ENCODE data around the gene LEAP2. TPM values are rescaled to one million over a fixed set of nuclear protein-coding genes. Genes with fewer than 3 reads are reported as not detected.

The LEAP2 gene
- total and polyA plus RNA-seq, 7 experiments from 2014 or later: 0.70 to 9.9 (median 2.2) TPM

GRCh38 chr5:132871459-132872284, 1.8 kb upstream of the LEAP2 start:
- H3K9me3 ChIP-seq (ENCODE audit: control insufficient read depth in 2 of 3, low read length in 3 of 3): no peaks in the 10 kb centered on the region
- intact Hi-C loops (cut with micrococcal nuclease): no loop called here
- H3K27ac ChIP-seq (ENCODE audit: low read depth, low read length): no peak overlapping the region
- no peaks in the 10 kb centered on the region for H3K27me3 ChIP-seq (ENCODE audit: control insufficient read depth in 2 of 2, insufficient read depth in 2 of 2, low read length in 2 of 2)
- no peaks in the 10 kb centered on the region for H3K27me3 Mint-ChIP-seq
- H3K36me3 Mint-ChIP-seq: peaks cover 0 to 11% (median 3%) of the 10 kb centered on the region in 5 donors
- peak overlapping the region in 3 of 9 donors; percentile 23 to 81 (median 54) for H3K27ac Mint-ChIP-seq
- no peak overlapping the region for H3K4me3 Mint-ChIP-seq
- CTCF ChIA-PET: no interaction called here
- H3K4me1 ChIP-seq (ENCODE audit: control insufficient read depth in 2 of 2, insufficient read depth in 2 of 2, low read length in 2 of 2): peaks cover 0 to 6% of the 10 kb centered on the region in 2 donors
- H3K4me1 Mint-ChIP-seq: peaks cover 8 to 20% (median 12%) of the 10 kb centered on the region in 7 donors
- H3K4me3 ChIP-seq (ENCODE audit: low read length): no peak overlapping the region
- no peaks in the 10 kb centered on the region for H3K9me3 Mint-ChIP-seq
- no peak for ATAC-seq
- DNase-seq: no peak
- POLR2A ChIA-PET: interaction anchor here (0.6 to 1.5 kb wide), 2 partner anchors 92 to 415 kb away, joined by 3 to 4 read pairs; partner anchors contain the start of gene AFF4
- peaks cover 0 to 23% (median 0%) of the 10 kb centered on the region in 3 experiments for H3K36me3 ChIP-seq (ENCODE audit: control insufficient read depth in 2 of 3, insufficient read depth in 3 of 3, low read length in 3 of 3)

DNA sequence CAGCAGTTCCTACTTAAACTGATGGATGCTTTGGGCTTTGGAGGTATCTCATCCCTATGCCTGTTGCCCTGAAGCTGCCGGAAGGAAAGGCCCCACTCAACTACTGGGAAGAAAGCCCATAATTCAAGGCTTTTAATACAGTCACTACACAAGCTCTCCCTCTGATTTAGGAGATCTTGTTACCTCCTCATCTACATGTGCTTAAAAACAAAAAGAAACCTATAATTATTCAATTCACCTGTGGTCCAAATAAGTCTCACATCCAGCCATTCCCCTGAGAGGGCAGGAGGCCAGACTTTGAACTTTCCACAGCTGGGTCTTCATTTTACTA, 715 bp upstream of the LEAP2 start:
- Histone ChIP-seq H3K27ac (ENCODE audit: low read depth, low read length) (no peak overlapping the region), H3K4me1 (ENCODE audit: control insufficient read depth in 2 of 2, insufficient read depth in 2 of 2, low read length in 2 of 2) (no peaks in the 10 kb centered on the region), H3K9me3 (ENCODE audit: control insufficient read depth in 2 of 3, low read length in 3 of 3) (no peaks in the 10 kb centered on the region), H3K4me3 (ENCODE audit: low read length) (no peak overlapping the region), H3K27me3 (ENCODE audit: control insufficient read depth in 2 of 2, insufficient read depth in 2 of 2, low read length in 2 of 2) (no peaks in the 10 kb centered on the region), H3K36me3 (ENCODE audit: control insufficient read depth in 2 of 3, insufficient read depth in 3 of 3, low read length in 3 of 3) (peaks cover 0 to 25% (median 0%) of the 10 kb centered on the region in 3 experiments)
- no peak for DNase-seq
- Mint-ChIP-seq H3K4me1 (peaks cover under 1 to 12% (median 5%) of the 10 kb centered on the region in 7 donors), H3K27me3 (no peaks in the 10 kb centered on the region), H3K9me3 (no peaks in the 10 kb centered on the region), H3K36me3 (peaks cover 0 to 11% (median 3%) of the 10 kb centered on the region in 5 donors), H3K4me3 (no peak overlapping the region), H3K27ac (peak overlapping the region in 4 of 9 donors; percentile 24 to 62 (median 40))
- ChIA-PET CTCF (no interaction called here), POLR2A (interaction anchor here (0.5 to 0.6 kb wide), 3 partner anchors 11 to 1287 kb away, joined by 3 to 4 read pairs (median 3); no protein-coding TSS in a partner anchor)
- ATAC-seq: no peak
- intact Hi-C loops (cut with micrococcal nuclease): no loop called here

DNA sequence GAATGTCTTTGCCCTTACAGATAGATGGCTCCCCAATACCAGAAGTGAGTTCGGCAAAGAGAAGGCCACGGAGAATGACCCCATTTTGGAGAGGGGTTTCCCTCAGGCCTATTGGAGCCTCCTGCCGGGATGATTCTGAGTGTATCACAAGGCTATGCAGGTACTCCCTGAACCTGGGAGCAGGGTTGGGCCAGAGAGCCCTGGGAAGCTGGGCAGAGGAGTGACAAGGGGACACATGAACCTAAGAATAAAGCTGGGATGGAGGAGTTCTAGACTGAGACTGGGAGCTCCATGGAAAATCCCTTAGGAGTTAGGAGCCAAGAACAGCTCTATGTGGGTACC, 433 bp downstream of the LEAP2 start:
- intact Hi-C loops (cut with micrococcal nuclease): no loop called here
- Mint-ChIP-seq H3K27me3 (no peaks in the 10 kb centered on the region), H3K27ac (peak overlapping the region in 2 of 9 donors; percentile 19 to 77), H3K4me3 (no peak overlapping the region), H3K36me3 (peaks cover 0 to 21% (median under 1%) of the 10 kb centered on the region in 5 donors), H3K9me3 (no peaks in the 10 kb centered on the region), H3K4me1 (peaks cover 0 to 4% (median under 1%) of the 10 kb centered on the region in 7 donors)
- ChIA-PET CTCF (no interaction called here), POLR2A (no interaction called here)
- Histone ChIP-seq H3K27me3 (ENCODE audit: control insufficient read depth in 2 of 2, insufficient read depth in 2 of 2, low read length in 2 of 2) (no peaks in the 10 kb centered on the region), H3K9me3 (ENCODE audit: control insufficient read depth in 2 of 3, low read length in 3 of 3) (no peaks in the 10 kb centered on the region), H3K4me3 (ENCODE audit: low read length) (no peak overlapping the region), H3K36me3 (ENCODE audit: control insufficient read depth in 2 of 3, insufficient read depth in 3 of 3, low read length in 3 of 3) (peaks cover 0 to 31% (median 0%) of the 10 kb centered on the region in 3 experiments), H3K27ac (ENCODE audit: low read depth, low read length) (no peak overlapping the region), H3K4me1 (ENCODE audit: control insufficient read depth in 2 of 2, insufficient read depth in 2 of 2, low read length in 2 of 2) (no peaks in the 10 kb centered on the region)
- no peak for DNase-seq
- ATAC-seq: no peak

DNA sequence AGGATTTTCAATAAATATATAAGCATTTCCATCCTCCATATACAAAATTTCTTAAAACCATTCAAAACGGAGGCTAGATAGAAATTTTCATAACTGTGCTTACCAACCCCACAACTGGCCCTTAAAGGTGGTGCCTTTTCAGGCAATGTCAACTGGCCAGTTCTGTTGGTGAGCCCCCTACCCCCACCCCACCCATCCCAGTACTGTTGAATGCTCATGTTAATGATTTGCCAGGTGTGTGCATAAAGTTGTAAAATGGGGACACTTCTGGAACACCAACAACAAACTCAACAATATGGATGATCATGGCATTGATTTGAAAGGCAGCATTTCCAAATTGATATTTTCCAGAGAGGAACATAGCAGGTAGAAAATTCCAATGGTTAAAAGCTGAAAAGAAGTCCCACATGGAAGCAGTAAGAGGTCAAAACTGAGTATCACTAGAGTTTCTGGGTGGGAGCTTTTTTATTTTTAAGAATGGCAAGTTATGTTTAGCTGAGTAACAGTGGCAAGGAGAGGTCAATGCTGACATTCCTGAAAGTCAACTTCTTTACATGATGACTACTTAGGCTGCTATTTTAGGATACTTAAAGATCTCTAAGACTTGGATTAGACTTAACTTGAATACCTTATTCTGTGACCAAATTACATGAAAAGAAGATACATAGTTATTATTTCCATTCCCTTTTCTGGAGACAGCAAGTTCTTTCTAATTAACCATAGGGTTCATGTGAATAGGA, 2.7 kb downstream of the LEAP2 start:
- Mint-ChIP-seq H3K4me1 (peaks cover 0 to 4% (median 0%) of the 10 kb centered on the region in 7 donors), H3K4me3 (no peak overlapping the region), H3K9me3 (no peaks in the 10 kb centered on the region), H3K27ac (peak overlapping the region in 2 of 9 donors; percentile 22 to 31), H3K36me3 (peaks cover 0 to 29% (median under 1%) of the 10 kb centered on the region in 5 donors), H3K27me3 (no peaks in the 10 kb centered on the region)
- Histone ChIP-seq H3K36me3 (ENCODE audit: control insufficient read depth in 2 of 3, insufficient read depth in 3 of 3, low read length in 3 of 3) (peaks cover 0 to 40% (median under 1%) of the 10 kb centered on the region in 3 experiments), H3K27ac (ENCODE audit: low read depth, low read length) (no peak overlapping the region), H3K9me3 (ENCODE audit: control insufficient read depth in 2 of 3, low read length in 3 of 3) (no peaks in the 10 kb centered on the region), H3K27me3 (ENCODE audit: control insufficient read depth in 2 of 2, insufficient read depth in 2 of 2, low read length in 2 of 2) (no peaks in the 10 kb centered on the region), H3K4me3 (ENCODE audit: low read length) (no peak overlapping the region), H3K4me1 (ENCODE audit: control insufficient read depth in 2 of 2, insufficient read depth in 2 of 2, low read length in 2 of 2) (no peaks in the 10 kb centered on the region)
- intact Hi-C loops (cut with micrococcal nuclease): no loop called here
- ChIA-PET CTCF (no interaction called here), POLR2A (no interaction called here)
- DNase-seq (no peak), ATAC-seq (no peak)

DNA sequence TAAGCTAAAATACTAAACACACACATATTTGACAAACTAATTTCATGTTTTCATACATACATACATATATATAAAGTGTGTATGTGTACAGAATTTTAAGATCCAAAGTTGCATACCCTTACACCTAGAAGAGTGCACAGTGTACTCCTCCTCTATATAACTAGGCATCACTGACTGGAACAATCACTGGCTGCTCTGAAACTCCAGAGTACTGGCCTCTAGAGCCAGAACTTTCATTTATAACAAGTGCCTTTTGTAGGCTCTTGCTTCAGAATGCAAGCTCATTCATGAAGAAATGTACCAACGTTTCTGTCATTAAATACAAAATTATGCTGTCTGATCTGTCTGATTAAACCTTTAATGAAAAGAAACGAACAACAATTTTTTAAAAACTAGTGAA, 4.0 kb downstream of the LEAP2 start:
- Histone ChIP-seq H3K4me3 (ENCODE audit: low read length) (no peak overlapping the region), H3K27me3 (ENCODE audit: control insufficient read depth in 2 of 2, insufficient read depth in 2 of 2, low read length in 2 of 2) (no peaks in the 10 kb centered on the region), H3K36me3 (ENCODE audit: control insufficient read depth in 2 of 3, insufficient read depth in 3 of 3, low read length in 3 of 3) (peaks cover 0 to 44% (median 9%) of the 10 kb centered on the region in 3 experiments), H3K4me1 (ENCODE audit: control insufficient read depth in 2 of 2, insufficient read depth in 2 of 2, low read length in 2 of 2) (no peaks in the 10 kb centered on the region), H3K27ac (ENCODE audit: low read depth, low read length) (no peak overlapping the region), H3K9me3 (ENCODE audit: control insufficient read depth in 2 of 3, low read length in 3 of 3) (no peaks in the 10 kb centered on the region)
- no peak overlapping the region for H3K27ac Mint-ChIP-seq
- DNase-seq (no peak), ATAC-seq (no peak)
- intact Hi-C loops (cut with micrococcal nuclease): no loop called here
- CTCF ChIA-PET: no interaction called here
- H3K27me3 Mint-ChIP-seq: no peaks in the 10 kb centered on the region
- no peak overlapping the region for H3K4me3 Mint-ChIP-seq
- peaks cover 0 to 26% (median 3%) of the 10 kb centered on the region in 5 donors for H3K36me3 Mint-ChIP-seq
- H3K4me1 Mint-ChIP-seq: peaks cover 0 to 4% (median 0%) of the 10 kb centered on the region in 7 donors
- POLR2A ChIA-PET: interaction anchor here (1.0 to 1.3 kb wide), 2 partner anchors 9 to 11 kb away, joined by 3 to 8 read pairs; partner anchors contain the start of genes GDF9 and UQCRQ
- no peaks in the 10 kb centered on the region for H3K9me3 Mint-ChIP-seq

DNA sequence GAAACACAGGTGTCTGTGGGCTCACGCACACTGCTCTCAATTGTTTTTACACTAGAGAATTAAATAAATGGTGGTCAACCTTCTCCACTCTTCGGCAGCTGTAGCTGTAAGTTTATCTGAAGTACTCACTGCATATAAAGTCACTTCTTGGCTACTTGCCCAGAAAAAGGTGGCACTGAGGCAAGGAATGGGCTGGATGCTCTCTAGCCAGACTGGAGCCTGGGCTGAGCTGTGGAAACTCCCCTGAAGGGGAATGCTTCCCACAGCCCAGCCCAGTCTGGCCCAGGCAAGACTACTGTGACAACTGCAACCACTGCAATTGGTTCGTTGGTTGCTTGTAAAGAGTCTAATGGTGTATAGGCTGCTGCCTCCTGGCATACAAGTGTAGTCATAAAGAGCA, 4.5 kb downstream of the LEAP2 start:
- intact Hi-C loops (cut with micrococcal nuclease): no loop called here
- Mint-ChIP-seq H3K4me1 (peaks cover 0 to 1% (median 0%) of the 10 kb centered on the region in 7 donors), H3K9me3 (no peaks in the 10 kb centered on the region), H3K36me3 (peaks cover 3 to 30% (median 4%) of the 10 kb centered on the region in 5 donors), H3K27me3 (no peaks in the 10 kb centered on the region), H3K27ac (peak overlapping the region in 1 of 9 donors; percentile 48), H3K4me3 (no peak overlapping the region)
- POLR2A ChIA-PET: interaction anchor here (1.3 kb wide), 1 partner anchor 11 kb away, joined by 8 read pairs; the partner anchor contains the start of genes GDF9 and UQCRQ
- no peak overlapping the region for H3K4me3 ChIP-seq (ENCODE audit: low read length)
- H3K36me3 ChIP-seq (ENCODE audit: control insufficient read depth in 2 of 3, insufficient read depth in 3 of 3, low read length in 3 of 3): peaks cover 0 to 46% (median 13%) of the 10 kb centered on the region in 3 experiments
- no peak overlapping the region for H3K27ac ChIP-seq (ENCODE audit: low read depth, low read length)
- no peaks in the 10 kb centered on the region for H3K9me3 ChIP-seq (ENCODE audit: control insufficient read depth in 2 of 3, low read length in 3 of 3)
- CTCF ChIA-PET: no interaction called here
- ATAC-seq (no peak), DNase-seq (no peak)
- H3K27me3 ChIP-seq (ENCODE audit: control insufficient read depth in 2 of 2, insufficient read depth in 2 of 2, low read length in 2 of 2): no peaks in the 10 kb centered on the region
- H3K4me1 ChIP-seq (ENCODE audit: control insufficient read depth in 2 of 2, insufficient read depth in 2 of 2, low read length in 2 of 2): no peaks in the 10 kb centered on the region
